OCI-LY7 (cell line): ENCODE results near the gene IDH3B. TPM values are rescaled to one million over a fixed set of nuclear protein-coding genes. Genes with fewer than 3 reads are reported as not detected.
"Not testable (repeated sequence)": the region's sequence is repeated elsewhere in the genome, so short reads cannot be mapped to it uniquely, and the experiment has no call there.

Experiments
- BruUV-seq: library from RNA; stranded (reverse); fragments of 400-500 nt; replicated peaks from 2 replicates; lab custom pipeline; 2021; lab: Mats Ljungman, UMichigan
- CTCF ChIA-PET: fragments of 300-600 bp; sonication (Branson Sonifier 250); formaldehyde crosslinking; loops from one replicate; lab custom pipeline; 2022; ENCODE audit warnings: antibody characterized with exemption; ENCODE audit not compliant: unreplicated experiment; lab: Charles Lee
- POLR2A ChIA-PET: fragments of 300-600 bp; sonication (Branson Sonifier 250); formaldehyde crosslinking; loops from one replicate; lab custom pipeline; 2022; ENCODE audit warnings: antibody characterized with exemption; lab: Charles Lee
- DNase-seq: peaks from one replicate; pipeline ENCODE4 v3.0.0-alpha.2; 2015; ENCODE audit warnings: low spot score
- H2AFZ ChIP-seq: fragments of 200-600 bp; sonication (generic), shearing (Covaris generic); 2 replicates; pipeline ENCODE4 v1.6.1; 2014; ENCODE audit warnings: mild to moderate bottlenecking, antibody characterized with exemption, low read length, moderate library complexity
- H3K27ac ChIP-seq: fragments of 200-600 bp; sonication (generic); 2 replicates; pipeline ENCODE4 v1.5.1; 2014; ENCODE audit warnings: mixed run types, low read depth, mild to moderate bottlenecking, moderate library complexity, low read length, inconsistent platforms; ENCODE audit not compliant: poor library complexity, severe bottlenecking
- H3K36me3 ChIP-seq: fragments of 200-600 bp; sonication (generic); 2 replicates; pipeline ENCODE4 v1.6.1; 2014; ENCODE audit warnings: mild to moderate bottlenecking, antibody characterized with exemption, low read length, moderate library complexity, mixed read lengths; ENCODE audit not compliant: insufficient read depth
- H3K4me1 ChIP-seq: fragments of 200-600 bp; sonication (generic); 2 replicates; pipeline ENCODE4 v1.5.1; 2014; ENCODE audit warnings: mild to moderate bottlenecking, low read length; ENCODE audit not compliant: insufficient read depth, poor library complexity, severe bottlenecking
- H3K4me2 ChIP-seq: fragments of 200-600 bp; sonication (generic); 2 replicates; pipeline ENCODE4 v1.6.1; 2014; ENCODE audit warnings: mild to moderate bottlenecking, low read length
- H3K4me3 ChIP-seq: fragments of 200-600 bp; sonication (generic); 2 replicates; pipeline ENCODE4 v1.5.1; 2014; ENCODE audit warnings: mild to moderate bottlenecking, low read depth, low read length; ENCODE audit not compliant: poor library complexity, severe bottlenecking
- H3K79me2 ChIP-seq: fragments of 200-600 bp; sonication (generic); 2 replicates; pipeline ENCODE4 v1.6.1; 2016; ENCODE audit warnings: low read depth, mild to moderate bottlenecking, low read length, moderate library complexity, mixed read lengths; ENCODE audit not compliant: insufficient read depth
- H3K9me2 ChIP-seq: fragments of 200-600 bp; sonication (generic); 2 replicates; pipeline ENCODE4 v1.6.1; 2016; ENCODE audit warnings: mild to moderate bottlenecking, low read length, mixed read lengths; ENCODE audit not compliant: insufficient read depth
- H3K9me3 ChIP-seq: fragments of 200-600 bp; sonication (generic); 2 replicates; pipeline ENCODE4 v1.6.1; 2014; ENCODE audit warnings: mild to moderate bottlenecking, mixed run types, low read length, mixed read lengths
- H4K20me1 ChIP-seq: fragments of 200-600 bp; sonication (generic); 2 replicates; pipeline ENCODE4 v1.6.1; 2014; ENCODE audit warnings: mild to moderate bottlenecking, antibody characterized with exemption, low read length, moderate library complexity, mixed read lengths; ENCODE audit not compliant: insufficient read depth
- EZH2phosphoT487 ChIP-seq: fragments of 200-600 bp; sonication (generic); IDR thresholded peaks from 2 replicates; pipeline ENCODE4 v1.6.1; 2018; ENCODE audit warnings: low read depth, borderline replicate concordance, mild to moderate bottlenecking, mixed run types, antibody characterized with exemption, low read length, moderate library complexity, mixed read lengths
- intact Hi-C: fragments of 100-400 bp; cut with micrococcal nuclease; formaldehyde crosslinking; loops from one replicate; pipeline ENCODE4 v1.10.0; 2022; ENCODE audit not compliant: unreplicated experiment
- total RNA-seq, 2 experiments: library from RNA; depleted of rRNA in 1 of 2; stranded (reverse); fragments of >200 nt in 1 of 2; shearing (Covaris generic) in 1 of 2; gene quantifications; 2 replicates each; pipeline ENCODE4 v1.2.3, GENCODE V29; 2014 to 2022
- TF ChIP-seq, protein P1 (sequence below): fragments of 200-600 bp; sonication (generic); conservative IDR thresholded peaks from 2 replicates; pipeline ENCODE4 v1.5.1; 2014; ENCODE audit warnings: mild to moderate bottlenecking, antibody characterized with exemption, low read length, moderate library complexity, mixed read lengths

Gene IDH3B
- total RNA-seq, 2 experiments from 2014 or later, result 142 to 154 TPM

DNA sequence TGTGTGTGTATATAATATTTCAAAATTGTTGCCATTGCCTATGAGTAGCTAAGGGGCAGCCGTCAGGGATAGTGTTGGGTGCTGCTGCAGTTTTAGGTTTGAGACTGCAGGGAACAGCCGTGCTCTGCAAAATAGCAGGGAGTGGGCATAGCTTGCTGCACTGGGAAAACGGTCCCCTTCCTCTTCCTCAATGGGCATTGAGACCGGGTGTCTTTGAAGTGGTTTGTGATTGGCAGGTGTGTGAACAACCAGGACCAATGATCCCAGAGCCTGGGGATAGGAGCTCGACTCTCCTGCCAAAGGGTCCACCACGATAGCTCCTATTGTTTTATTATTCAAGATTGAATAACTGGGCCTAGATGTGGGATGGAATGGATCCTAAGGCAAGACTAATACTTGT, 23.5 kb upstream of the IDH3B start:
- CTCF ChIA-PET, result no interaction called here
- H2AFZ ChIP-seq, result no peak overlapping the region; the same call in 1 of the 2 replicates
- no peaks in the 10 kb centered on the region for H3K79me2 ChIP-seq
- BruUV-seq, result no TSS peak
- H4K20me1 ChIP-seq, result no peaks in the 10 kb centered on the region
- H3K36me3 ChIP-seq, result no peaks in the 10 kb centered on the region
- H3K4me1 ChIP-seq, result no peaks in the 10 kb centered on the region
- intact Hi-C loops, result no loop called here
- H3K27ac ChIP-seq, result no peak overlapping the region
- TF ChIP-seq EZH2phosphoT487, result no peak
- TF ChIP-seq, protein P1, sequence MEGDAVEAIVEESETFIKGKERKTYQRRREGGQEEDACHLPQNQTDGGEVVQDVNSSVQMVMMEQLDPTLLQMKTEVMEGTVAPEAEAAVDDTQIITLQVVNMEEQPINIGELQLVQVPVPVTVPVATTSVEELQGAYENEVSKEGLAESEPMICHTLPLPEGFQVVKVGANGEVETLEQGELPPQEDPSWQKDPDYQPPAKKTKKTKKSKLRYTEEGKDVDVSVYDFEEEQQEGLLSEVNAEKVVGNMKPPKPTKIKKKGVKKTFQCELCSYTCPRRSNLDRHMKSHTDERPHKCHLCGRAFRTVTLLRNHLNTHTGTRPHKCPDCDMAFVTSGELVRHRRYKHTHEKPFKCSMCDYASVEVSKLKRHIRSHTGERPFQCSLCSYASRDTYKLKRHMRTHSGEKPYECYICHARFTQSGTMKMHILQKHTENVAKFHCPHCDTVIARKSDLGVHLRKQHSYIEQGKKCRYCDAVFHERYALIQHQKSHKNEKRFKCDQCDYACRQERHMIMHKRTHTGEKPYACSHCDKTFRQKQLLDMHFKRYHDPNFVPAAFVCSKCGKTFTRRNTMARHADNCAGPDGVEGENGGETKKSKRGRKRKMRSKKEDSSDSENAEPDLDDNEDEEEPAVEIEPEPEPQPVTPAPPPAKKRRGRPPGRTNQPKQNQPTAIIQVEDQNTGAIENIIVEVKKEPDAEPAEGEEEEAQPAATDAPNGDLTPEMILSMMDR, result no peak
- POLR2A ChIA-PET, result interaction anchor here (0.6 to 0.7 kb wide), 2 partner anchors 45 to 95 kb away, joined by 3 read pairs; no protein-coding TSS in a partner anchor
- DNase-seq, result no peak
- no peak overlapping the region; the same call in 1 of the 2 replicates for H3K4me2 ChIP-seq
- no peaks in the 10 kb centered on the region for H3K9me2 ChIP-seq
- H3K9me3 ChIP-seq, result no peaks in the 10 kb centered on the region
- no peak overlapping the region for H3K4me3 ChIP-seq

DNA sequence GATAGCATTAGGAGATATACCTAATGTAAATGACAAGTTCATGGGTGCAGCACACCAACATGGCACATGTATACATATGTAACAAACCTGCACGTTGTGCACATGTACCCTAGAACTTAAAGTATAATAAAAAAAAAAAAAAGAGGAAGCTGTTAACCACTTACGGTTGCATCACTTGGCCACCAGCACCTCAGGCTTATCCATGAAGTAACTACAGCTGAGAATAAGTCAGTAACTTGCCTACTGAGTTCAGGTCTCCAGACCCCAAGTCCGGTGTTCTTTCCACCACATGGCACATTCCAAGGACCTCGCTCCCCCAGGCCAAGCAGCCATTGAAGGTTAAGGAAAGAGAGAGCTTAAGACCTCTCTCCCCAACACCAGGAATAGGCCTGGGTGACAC, 20.8 kb upstream of the IDH3B start:
- CTCF ChIA-PET, result not testable (repeated sequence)

DNA sequence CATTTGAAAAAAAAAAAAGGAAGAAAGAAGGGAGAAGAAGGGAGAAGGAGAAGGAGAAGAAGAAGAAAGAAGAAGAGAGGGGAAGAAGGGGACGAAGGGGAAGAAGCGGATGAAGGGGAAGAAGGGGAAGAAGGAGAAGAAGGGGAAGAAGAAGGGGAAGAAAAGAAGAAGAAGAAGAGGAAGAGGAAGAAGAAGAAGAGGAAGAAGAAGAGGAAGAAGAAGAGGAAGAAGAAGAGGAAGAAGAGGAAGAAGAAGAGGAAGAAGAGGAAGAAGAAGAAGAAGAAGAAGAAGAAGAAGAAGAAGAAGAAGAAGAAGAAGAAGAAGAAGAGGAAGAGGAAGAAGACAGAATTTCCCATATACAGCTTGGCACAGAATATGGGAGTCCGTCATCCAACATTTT, 18.0 kb upstream of the IDH3B start:
- CTCF ChIA-PET, H3K4me2 ChIP-seq, H4K20me1 ChIP-seq, H3K36me3 ChIP-seq, H3K4me3 ChIP-seq, DNase-seq, H3K27ac ChIP-seq, POLR2A ChIA-PET, H3K4me1 ChIP-seq, H3K9me3 ChIP-seq, intact Hi-C loops, BruUV-seq, H3K79me2 ChIP-seq, H3K9me2 ChIP-seq, H2AFZ ChIP-seq: not testable (repeated sequence)

More for the DNA sequence above, 20.8 kb upstream of the IDH3B start:
- H3K4me2 ChIP-seq, BruUV-seq, H3K9me3 ChIP-seq, H3K79me2 ChIP-seq, H2AFZ ChIP-seq, H3K36me3 ChIP-seq, intact Hi-C loops, H3K4me1 ChIP-seq, H3K9me2 ChIP-seq, DNase-seq, H3K4me3 ChIP-seq, H4K20me1 ChIP-seq, POLR2A ChIA-PET, H3K27ac ChIP-seq: not testable (repeated sequence)

DNA sequence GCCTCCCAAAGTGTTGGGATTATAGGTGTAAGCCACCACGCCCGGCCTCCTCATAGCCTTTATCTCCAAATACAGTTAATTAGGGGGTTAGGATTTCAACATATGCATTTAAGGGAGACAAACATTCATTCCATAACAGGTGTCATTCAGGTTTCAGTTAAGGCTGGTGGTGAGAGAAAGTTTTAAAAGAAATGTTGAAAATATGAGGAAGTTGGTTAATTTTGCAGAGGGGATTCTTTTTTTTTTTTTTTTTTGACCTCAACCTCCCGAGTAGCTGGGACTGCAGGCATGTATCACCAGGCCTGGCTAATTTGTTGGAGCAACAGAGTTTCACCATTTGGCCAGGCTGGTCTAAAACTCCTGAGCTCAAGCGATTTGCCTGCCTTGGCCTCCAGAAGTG, 16.0 kb upstream of the IDH3B start:
- Histone ChIP-seq H3K4me2 (no peak overlapping the region), H3K79me2 (no peaks in the 10 kb centered on the region), H3K4me3 (no peak overlapping the region), H3K9me2 (no peaks in the 10 kb centered on the region), H3K36me3 (no peaks in the 10 kb centered on the region), H3K27ac (no peak overlapping the region), H3K9me3 (no peaks in the 10 kb centered on the region), H4K20me1 (no peaks in the 10 kb centered on the region), H3K4me1 (no peaks in the 10 kb centered on the region), H2AFZ (no peak overlapping the region)
- POLR2A ChIA-PET, result no interaction called here
- TF ChIP-seq, protein P1, result no peak
- TF ChIP-seq EZH2phosphoT487, result no peak
- no TSS peak for BruUV-seq
- no peak for DNase-seq
- intact Hi-C loops, result no loop called here
- CTCF ChIA-PET, result no interaction called here
